Sigmoid colon (tissue), 7 donors: ENCODE data around the gene ENG. TPM values are rescaled to one million over a fixed set of nuclear protein-coding genes. Genes with fewer than 3 reads are reported as not detected.
A peak's percentile ranks its signal among the peaks of the same experiment; 100 is the strongest.

Experiments
- DNase-seq: peaks from one replicate; pipeline ENCODE4 v3.0.0-alpha.2; 2019
- H3K27ac ChIP-seq, 4 donors: fragments of 200-600 bp; sonication (generic); one replicate each; pipeline ENCODE4 v1.5.1; 2016 to 2019; ENCODE audit warnings: mild to moderate bottlenecking in 1 of 4
- H3K27me3 ChIP-seq, 3 donors: fragments of 200-600 bp; sonication (generic); one replicate each; pipeline ENCODE4 v1.5.1; 2019; ENCODE audit warnings: mild to moderate bottlenecking in 1 of 3
- H3K36me3 ChIP-seq, 4 donors: fragments of 200-600 bp; sonication (generic); one replicate each; pipeline ENCODE4 v1.5.1; 2016 to 2019
- H3K4me1 ChIP-seq, 4 donors: fragments of 200-600 bp; sonication (generic); one replicate each; pipeline ENCODE4 v1.5.1; 2017 to 2019
- H3K4me3 ChIP-seq, 4 donors: fragments of 200-600 bp; sonication (generic); one replicate each; pipeline ENCODE4 v1.5.1; 2017 to 2019; ENCODE audit warnings: mild to moderate bottlenecking in 2 of 4, moderate library complexity in 1 of 4
- H3K9me3 ChIP-seq, 4 donors: fragments of 200-600 bp in 3 of 4; sonication (generic) in 3 of 4; one replicate each; pipeline versions ENCODE4 v1.5.1 to v1.6.1; 2013 to 2019
- EP300 ChIP-seq, 4 donors: sonication (generic); formaldehyde crosslinking; IDR thresholded peaks; one replicate each; pipeline ENCODE4 v1.6.1; 2017; ENCODE audit warnings: antibody characterized with exemption in 4 of 4
- POLR2A ChIP-seq, 2 donors: fragments of 450-650 bp; IDR thresholded peaks; one replicate each; pipeline ENCODE4 v1.6.1; 2016; ENCODE audit warnings: antibody characterized with exemption in 2 of 2, mild to moderate bottlenecking in 2 of 2, moderate library complexity in 2 of 2
- POLR2AphosphoS5 ChIP-seq, 4 donors: sonication (generic); formaldehyde crosslinking; IDR thresholded peaks; one replicate each; pipeline ENCODE4 v1.6.1; 2017; ENCODE audit warnings: antibody characterized with exemption in 4 of 4
- WGBS, 2 donors: extraction: QIAGEN DNeasy Blood & Tissue Kit; methylation state at CpG; one replicate each; pipeline ENCODE4 v1.1.7; 2013; 5-methylcytosine and 5-hydroxymethylcytosine counted together
- intact Hi-C: fragments of 100-400 bp; cut with DNase I; formaldehyde crosslinking; loops from one replicate; pipeline ENCODE4 v1.15.1; 2023
- polyA plus RNA-seq, 3 donors: library from polyadenylated mRNA; stranded (reverse); fragments of 200-250 nt; gene quantifications; one replicate each; pipeline ENCODE4 v1.2.3, GENCODE V29; 2013
- total RNA-seq, 4 donors: library from RNA; depleted of rRNA; stranded (reverse); fragments of >200 nt; gene quantifications; one replicate each; pipeline ENCODE4 v1.1.0, GENCODE V29; 2016
- TF ChIP-seq, protein P1 (sequence below), 4 experiments: fragments of 450-650 bp in 3 of 4; fragments of 200-600 bp in 1 of 4; IDR thresholded peaks; one replicate each; pipeline ENCODE4 v1.5.1; 2016 to 2019; ENCODE audit warnings: antibody characterized with exemption in 4 of 4, mild to moderate bottlenecking in 3 of 4, moderate library complexity in 2 of 4
- donor health status: healthy with polysubstance abuse.
- donor health status: Bipolar disorder and iron deficiency.
- donor health status: healthy.

ENG gene
- total and polyA plus RNA-seq, 7 donors = 5.4 to 50.4 (median 22.7) TPM

DNA sequence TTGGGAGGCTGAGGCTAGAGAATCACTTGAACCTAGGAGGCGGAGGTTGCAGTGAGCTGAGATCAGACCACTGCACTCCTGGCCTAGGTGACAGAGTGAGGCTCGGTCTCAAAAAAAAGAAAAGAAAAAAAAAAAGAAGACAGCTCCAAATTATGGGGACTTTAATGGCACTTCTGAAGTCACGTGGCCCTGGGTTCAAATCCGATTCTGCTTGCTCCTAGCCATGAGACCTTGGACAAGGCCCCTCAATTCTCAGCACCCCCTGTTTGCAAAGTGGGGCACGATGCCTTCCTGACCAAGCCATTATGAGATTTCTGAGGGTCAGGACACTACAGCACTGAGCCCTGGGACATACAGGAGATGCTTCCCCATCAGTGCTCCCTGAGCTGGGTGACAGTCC, 1.1 kb upstream of the ENG start:
- TF ChIP-seq POLR2AphosphoS5 (IDR thresholded peaks at IDR 0.05) (no peak), POLR2A (IDR thresholded peaks at IDR 0.05) (no peak), EP300 (IDR thresholded peaks at IDR 0.05) (no peak)
- TF ChIP-seq, protein P1, sequence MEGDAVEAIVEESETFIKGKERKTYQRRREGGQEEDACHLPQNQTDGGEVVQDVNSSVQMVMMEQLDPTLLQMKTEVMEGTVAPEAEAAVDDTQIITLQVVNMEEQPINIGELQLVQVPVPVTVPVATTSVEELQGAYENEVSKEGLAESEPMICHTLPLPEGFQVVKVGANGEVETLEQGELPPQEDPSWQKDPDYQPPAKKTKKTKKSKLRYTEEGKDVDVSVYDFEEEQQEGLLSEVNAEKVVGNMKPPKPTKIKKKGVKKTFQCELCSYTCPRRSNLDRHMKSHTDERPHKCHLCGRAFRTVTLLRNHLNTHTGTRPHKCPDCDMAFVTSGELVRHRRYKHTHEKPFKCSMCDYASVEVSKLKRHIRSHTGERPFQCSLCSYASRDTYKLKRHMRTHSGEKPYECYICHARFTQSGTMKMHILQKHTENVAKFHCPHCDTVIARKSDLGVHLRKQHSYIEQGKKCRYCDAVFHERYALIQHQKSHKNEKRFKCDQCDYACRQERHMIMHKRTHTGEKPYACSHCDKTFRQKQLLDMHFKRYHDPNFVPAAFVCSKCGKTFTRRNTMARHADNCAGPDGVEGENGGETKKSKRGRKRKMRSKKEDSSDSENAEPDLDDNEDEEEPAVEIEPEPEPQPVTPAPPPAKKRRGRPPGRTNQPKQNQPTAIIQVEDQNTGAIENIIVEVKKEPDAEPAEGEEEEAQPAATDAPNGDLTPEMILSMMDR (IDR thresholded peaks at IDR 0.05) = no peak
- Histone ChIP-seq H3K27ac (peak overlapping the region in 2 of 4 donors; percentile 73 to 77), H3K9me3 (no peaks in the 10 kb centered on the region), H3K4me1 (peaks cover 0 to 21% (median 15%) of the 10 kb centered on the region in 4 donors), H3K4me3 (no peak overlapping the region), H3K27me3 (no peaks in the 10 kb centered on the region), H3K36me3 (no peaks in the 10 kb centered on the region)
- WGBS, 2 donors = 95 to 96% methylated on average over 5 of the region's 5 CpGs
- no peak for DNase-seq
- intact Hi-C loops = no loop called here

DNA sequence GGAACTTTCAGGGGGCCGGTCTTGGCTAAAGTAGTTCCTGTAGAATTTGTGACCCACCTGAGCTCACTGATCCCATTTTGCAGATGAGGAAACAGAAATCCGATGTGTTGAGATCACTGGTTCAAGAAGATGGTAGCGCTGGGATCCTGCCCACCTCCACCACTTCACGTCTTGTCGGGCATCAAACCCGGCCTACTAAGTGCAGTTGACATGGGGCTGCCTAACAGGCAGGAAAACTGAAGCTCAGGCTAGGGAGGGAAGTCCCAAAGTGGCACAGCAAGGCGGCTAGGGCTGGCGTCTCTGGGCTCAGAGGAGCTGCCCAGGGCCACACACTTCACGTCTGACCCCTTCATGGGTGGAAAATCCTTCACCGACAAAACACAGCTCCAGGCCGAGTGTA, 502 bp upstream of the ENG start:
- H3K36me3 ChIP-seq = no peaks in the 10 kb centered on the region
- peak overlapping the region; percentile 30 to 56 (median 48) for H3K4me3 ChIP-seq
- TF ChIP-seq POLR2AphosphoS5 (IDR thresholded peaks at IDR 0.05) = no peak
- TF ChIP-seq, protein P1 (IDR thresholded peaks at IDR 0.05) = no peak
- H3K27me3 ChIP-seq = no peaks in the 10 kb centered on the region
- WGBS, 2 donors = 72 to 73% methylated on average over 11 of the region's 11 CpGs
- intact Hi-C loops = no loop called here
- peaks cover 0 to 21% (median 15%) of the 10 kb centered on the region in 4 donors for H3K4me1 ChIP-seq
- H3K9me3 ChIP-seq = no peaks in the 10 kb centered on the region
- DNase-seq = no peak
- H3K27ac ChIP-seq = peak overlapping the region; percentile 73 to 77 (median 74)

DNA sequence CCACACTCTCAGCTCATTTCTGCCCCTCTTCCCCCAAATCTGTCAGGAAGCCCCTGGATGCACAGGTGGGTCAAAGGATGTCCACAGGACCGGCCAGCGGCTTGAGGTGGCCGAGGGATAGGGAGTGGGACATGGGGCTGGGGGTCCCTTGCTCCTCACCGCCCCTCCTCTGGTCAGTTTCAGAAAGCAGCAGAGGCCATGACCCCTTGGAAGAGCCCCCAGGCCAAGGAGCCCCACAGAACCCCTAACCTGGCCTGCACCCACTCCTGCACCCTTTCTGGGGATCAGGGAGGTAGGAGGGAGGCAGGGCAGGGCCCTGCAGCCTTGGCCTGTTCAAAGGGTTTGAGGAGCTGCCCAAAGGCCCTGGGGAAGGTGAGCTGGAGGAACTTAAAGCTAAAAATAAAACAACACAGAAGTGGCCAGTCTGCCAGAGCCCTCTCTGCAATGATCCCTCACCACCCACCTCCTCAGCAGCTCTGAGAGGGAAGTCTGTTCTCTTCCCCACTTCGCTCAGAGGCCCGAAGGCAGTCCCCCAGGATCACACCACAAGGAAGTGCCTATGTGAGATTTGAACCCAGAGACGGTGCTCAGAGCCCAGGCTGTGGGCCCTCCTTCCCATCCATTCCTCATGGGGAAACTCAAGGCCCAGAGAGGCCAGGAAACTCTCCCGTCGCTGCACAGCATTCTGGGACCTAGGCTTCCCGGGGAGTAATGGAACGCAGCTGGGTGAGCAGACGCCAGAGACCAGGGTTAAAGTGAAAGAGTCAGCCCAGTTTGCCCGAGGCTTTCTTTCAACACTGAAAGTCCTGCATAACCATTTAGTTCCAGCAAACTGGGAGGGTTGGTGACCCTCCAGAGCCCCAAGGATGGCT, 910 bp downstream of the ENG start:
- Histone ChIP-seq H3K4me3 (peak overlapping the region; percentile 30 to 56 (median 48)), H3K36me3 (no peaks in the 10 kb centered on the region), H3K27ac (peak overlapping the region; percentile 73 to 77 (median 74)), H3K9me3 (peaks cover 0 to 2% (median under 1%) of the 10 kb centered on the region in 4 donors), H3K27me3 (no peaks in the 10 kb centered on the region), H3K4me1 (peaks cover 0 to 21% (median 14%) of the 10 kb centered on the region in 4 donors)
- intact Hi-C loops = no loop called here
- TF ChIP-seq, protein P1 (IDR thresholded peaks at IDR 0.05) = no peak
- TF ChIP-seq POLR2AphosphoS5 (IDR thresholded peaks at IDR 0.05) (no peak), EP300 (IDR thresholded peaks at IDR 0.05) (no peak), POLR2A (IDR thresholded peaks at IDR 0.05) (no peak)
- 43 to 72% methylated on average over 13 of the region's 13 CpGs for WGBS, 2 donors
- no peak for DNase-seq

DNA sequence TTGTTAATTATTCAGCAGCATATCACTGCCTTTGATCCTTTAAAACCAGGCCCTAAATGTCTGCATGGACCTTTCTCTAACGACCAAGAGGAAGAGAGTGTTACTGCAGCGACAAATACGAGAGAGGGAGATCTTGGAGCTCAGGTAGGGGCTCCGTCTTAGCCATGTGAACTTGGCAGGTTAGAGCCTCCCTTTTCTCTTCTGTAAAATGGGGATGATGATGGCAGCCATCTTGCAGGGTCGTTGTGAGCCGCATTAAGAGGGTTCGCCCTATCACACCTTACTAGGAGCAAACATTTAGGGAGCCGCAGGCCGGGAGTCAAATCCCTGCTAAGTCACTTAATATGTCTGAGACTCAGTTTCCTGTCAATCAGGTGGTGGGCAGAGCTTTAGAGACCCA, 1.6 kb downstream of the ENG start:
- Histone ChIP-seq H3K27ac (peak overlapping the region; percentile 73 to 77 (median 74)), H3K36me3 (no peaks in the 10 kb centered on the region), H3K9me3 (peaks cover 0 to 2% (median under 1%) of the 10 kb centered on the region in 4 donors), H3K4me3 (peak overlapping the region in 3 of 4 donors; percentile 47 to 56 (median 50)), H3K27me3 (no peaks in the 10 kb centered on the region), H3K4me1 (peaks cover 0 to 16% (median 7%) of the 10 kb centered on the region in 4 donors)
- DNase-seq = no peak
- TF ChIP-seq, protein P1 (IDR thresholded peaks at IDR 0.05) = no peak
- TF ChIP-seq POLR2AphosphoS5 (IDR thresholded peaks at IDR 0.05) = no peak
- intact Hi-C loops = no loop called here
- WGBS, 2 donors = 82% methylated on average over 9 of the region's 9 CpGs
